GM10847 (cell line): ENCODE measurements around the gene DOK6.

Experiments used
- POLR2A ChIP-seq: IDR thresholded peaks from 2 replicates; pipeline ENCODE4 v1.6.1; 2011; ENCODE audit not compliant: insufficient read length; ENCODE audit errors: extremely low read depth

The DOK6 gene

GRCh38 chr18:69853051-69853450 is 452.4 kb downstream of the DOK6 start:
- TF ChIP-seq POLR2A: no peak

- TF ChIP-seq POLR2A: no peak
Measured at GRCh38 chr18:69854455-69854854, 453.8 kb downstream of the DOK6 start.

- no peak for TF ChIP-seq POLR2A
Measured at GRCh38 chr18:69858897-69859296, 458.2 kb downstream of the DOK6 start.

- TF ChIP-seq POLR2A: no peak
Measured at GRCh38 chr18:69865776-69866175, 465.1 kb downstream of the DOK6 start.

- no peak for TF ChIP-seq POLR2A
Measured at GRCh38 chr18:69866212-69866611, 465.5 kb downstream of the DOK6 start.

GRCh38 chr18:69870736-69871135 is 470.0 kb downstream of the DOK6 start:
- no peak for TF ChIP-seq POLR2A

GRCh38 chr18:69871363-69871762 is 470.7 kb downstream of the DOK6 start:
- no peak for TF ChIP-seq POLR2A

GRCh38 chr18:69872661-69873060 is 472.0 kb downstream of the DOK6 start:
- no peak for TF ChIP-seq POLR2A

- no peak for TF ChIP-seq POLR2A
Measured at GRCh38 chr18:69874058-69874457, 473.4 kb downstream of the DOK6 start.

GRCh38 chr18:69876490-69876889 is 475.8 kb downstream of the DOK6 start:
- TF ChIP-seq POLR2A: no peak

GRCh38 chr18:69878213-69878933 is 477.7 kb downstream of the DOK6 start:
- no peak for TF ChIP-seq POLR2A

- TF ChIP-seq POLR2A: no peak
Measured at GRCh38 chr18:69880083-69880482, 479.4 kb downstream of the DOK6 start.

GRCh38 chr18:69882965-69883668 is 482.4 kb downstream of the DOK6 start:
- TF ChIP-seq POLR2A: no peak

- no peak for TF ChIP-seq POLR2A
Measured at GRCh38 chr18:69883781-69884180, 483.1 kb downstream of the DOK6 start.

GRCh38 chr18:69885355-69885754 is 484.7 kb downstream of the DOK6 start:
- no peak for TF ChIP-seq POLR2A

- TF ChIP-seq POLR2A: no peak
Measured at GRCh38 chr18:69885841-69886531, 485.3 kb downstream of the DOK6 start.
